Mesenchymal stem cell (in vitro differentiated cells and primary cell): ENCODE data around the gene MTHFD1. TPM values are rescaled to one million over a fixed set of nuclear protein-coding genes. Genes with fewer than 3 reads are reported as not detected.

Experiments
- small RNA-seq: library from polyadenylated mRNA; stranded (forward); fragments of <200 nt; extraction: miRNeasy Mini kit (QIAGEN cat#:217004); gene quantifications from one replicate; pipeline ENCODE3, GENCODE V24; 2013; ENCODE audit warnings: low read depth

MTHFD1 gene

Small RNA genes lying within 50 kb of the gene (small RNA-seq; reads per million reads assigned to genes)
- not detected for gene AL161756.2
